ENCODE data around the gene EPB41L3. TPM values are rescaled to one million over a fixed set of nuclear protein-coding genes. Genes with fewer than 3 reads are reported as not detected.

The EPB41L3 gene
- total RNA-seq, 1 donor from 2014 or later, result 16.8 TPM

GRCh38 chr18:5424903-5425664 lies 118.7 kb downstream of the EPB41L3 start:
- no peak overlapping the region for H3K27ac Mint-ChIP-seq (ENCODE audit: unreplicated experiment)
- DNase-seq (ENCODE audit: low spot score), result peak; percentile 17
- no peak overlapping the region for H3K4me3 Mint-ChIP-seq (ENCODE audit: unreplicated experiment)
- H3K4me1 Mint-ChIP-seq (ENCODE audit: unreplicated experiment), result no peaks in the 10 kb centered on the region
- TF ChIP-seq CTCF (IDR thresholded peaks at IDR 0.05; ENCODE audit: unreplicated experiment), result peak; percentile 74
- H3K27me3 Mint-ChIP-seq (ENCODE audit: unreplicated experiment), result no peaks in the 10 kb centered on the region
- no peaks in the 10 kb centered on the region for H3K36me3 Mint-ChIP-seq (ENCODE audit: low read depth, unreplicated experiment)
- no peaks in the 10 kb centered on the region for H3K9me3 Mint-ChIP-seq (ENCODE audit: unreplicated experiment)

GRCh38 chr18:5422626-5423025 lies 121.2 kb downstream of the EPB41L3 start:
- Mint-ChIP-seq H3K4me1 (ENCODE audit: unreplicated experiment) (no peaks in the 10 kb centered on the region), H3K4me3 (ENCODE audit: unreplicated experiment) (no peak overlapping the region), H3K27ac (ENCODE audit: unreplicated experiment) (no peak overlapping the region), H3K36me3 (ENCODE audit: low read depth, unreplicated experiment) (no peaks in the 10 kb centered on the region), H3K27me3 (ENCODE audit: unreplicated experiment) (no peaks in the 10 kb centered on the region), H3K9me3 (ENCODE audit: unreplicated experiment) (no peaks in the 10 kb centered on the region)
- no peak for DNase-seq (ENCODE audit: low spot score)
- TF ChIP-seq CTCF (IDR thresholded peaks at IDR 0.05; ENCODE audit: unreplicated experiment), result no peak

GRCh38 chr18:5421981-5422380 lies 121.8 kb downstream of the EPB41L3 start:
- Mint-ChIP-seq H3K27ac (ENCODE audit: unreplicated experiment) (no peak overlapping the region), H3K4me3 (ENCODE audit: unreplicated experiment) (no peak overlapping the region), H3K36me3 (ENCODE audit: low read depth, unreplicated experiment) (no peaks in the 10 kb centered on the region), H3K9me3 (ENCODE audit: unreplicated experiment) (no peaks in the 10 kb centered on the region), H3K27me3 (ENCODE audit: unreplicated experiment) (no peaks in the 10 kb centered on the region), H3K4me1 (ENCODE audit: unreplicated experiment) (no peaks in the 10 kb centered on the region)
- TF ChIP-seq CTCF (IDR thresholded peaks at IDR 0.05; ENCODE audit: unreplicated experiment), result no peak
- no peak for DNase-seq (ENCODE audit: low spot score)

GRCh38 chr18:5420906-5421305 lies 122.9 kb downstream of the EPB41L3 start:
- Mint-ChIP-seq H3K27me3 (ENCODE audit: unreplicated experiment) (no peaks in the 10 kb centered on the region), H3K27ac (ENCODE audit: unreplicated experiment) (no peak overlapping the region), H3K4me3 (ENCODE audit: unreplicated experiment) (no peak overlapping the region), H3K4me1 (ENCODE audit: unreplicated experiment) (no peaks in the 10 kb centered on the region), H3K9me3 (ENCODE audit: unreplicated experiment) (no peaks in the 10 kb centered on the region), H3K36me3 (ENCODE audit: low read depth, unreplicated experiment) (no peaks in the 10 kb centered on the region)
- no peak for DNase-seq (ENCODE audit: low spot score)
- no peak for TF ChIP-seq CTCF (IDR thresholded peaks at IDR 0.05; ENCODE audit: unreplicated experiment)

- peaks cover 10% of the 10 kb centered on the region for H3K4me1 Mint-ChIP-seq (ENCODE audit: unreplicated experiment)
- no peak for DNase-seq (ENCODE audit: low spot score)
- H3K9me3 Mint-ChIP-seq (ENCODE audit: unreplicated experiment), result no peaks in the 10 kb centered on the region
- TF ChIP-seq CTCF (IDR thresholded peaks at IDR 0.05; ENCODE audit: unreplicated experiment), result no peak
- H3K4me3 Mint-ChIP-seq (ENCODE audit: unreplicated experiment), result no peak overlapping the region
- no peaks in the 10 kb centered on the region for H3K27me3 Mint-ChIP-seq (ENCODE audit: unreplicated experiment)
- H3K36me3 Mint-ChIP-seq (ENCODE audit: low read depth, unreplicated experiment), result no peaks in the 10 kb centered on the region
- H3K27ac Mint-ChIP-seq (ENCODE audit: unreplicated experiment), result no peak overlapping the region
Measured at GRCh38 chr18:5419601-5420000, 124.2 kb downstream of the EPB41L3 start.
